Panc1 (cell line): ENCODE results near the gene FMNL3. TPM values are rescaled to one million over a fixed set of nuclear protein-coding genes. Genes with fewer than 3 reads are reported as not detected.

Source experiments
- ATAC-seq: fragments of 200-7000 bp; cut with Tn5 transposase; 2 replicates; pipeline ENCODE4 v1.9.1; 2020; ENCODE audit warnings: mild to moderate bottlenecking, moderate library complexity
- BruUV-seq: library from RNA; stranded (reverse); fragments of 400-500 nt; replicated peaks from 2 replicates; lab custom pipeline; 2021; lab: Mats Ljungman, UMichigan
- CTCF ChIA-PET: fragments of 300-600 bp; sonication (Branson Sonifier 250); formaldehyde crosslinking; loops from one replicate; lab custom pipeline; 2022; ENCODE audit warnings: antibody characterized with exemption; lab: Charles Lee
- POLR2A ChIA-PET: fragments of 300-600 bp; sonication (Branson Sonifier 250); formaldehyde crosslinking; loops from one replicate; lab custom pipeline; 2022; ENCODE audit warnings: antibody characterized with exemption; lab: Charles Lee
- DNase-seq: peaks from one replicate; pipeline ENCODE4 v3.0.0-alpha.2; 2010; ENCODE audit warnings: low read depth, low spot score
- H3K27ac ChIP-seq: 2 replicates; pipeline ENCODE4 v1.5.1; 2011; ENCODE audit warnings: mild to moderate bottlenecking, low read length, inconsistent platforms
- H3K27me3 ChIP-seq: fragments of 200-500 bp; sonication (Bioruptor generic); 2 replicates; pipeline ENCODE4 v1.6.0; 2014; ENCODE audit warnings: low read length, inconsistent platforms; ENCODE audit not compliant: control insufficient read depth, insufficient read depth
- H3K36me3 ChIP-seq: fragments of 200-500 bp; sonication (Bioruptor generic); 2 replicates; pipeline ENCODE4 v1.5.1; 2014; ENCODE audit warnings: inconsistent platforms, mild to moderate bottlenecking, low read length, moderate library complexity; ENCODE audit not compliant: control insufficient read depth, insufficient read depth
- H3K4me1 ChIP-seq: 2 replicates; pipeline ENCODE4 v1.5.1; 2011; ENCODE audit warnings: inconsistent platforms, mild to moderate bottlenecking, low read length, moderate library complexity; ENCODE audit not compliant: control insufficient read depth, insufficient read depth
- H3K4me3 ChIP-seq, 2 experiments: 2 replicates each; pipeline ENCODE4 v1.5.1; 2011 to 2012; ENCODE audit warnings: low read depth in 2 of 2, low read length in 2 of 2, mild to moderate bottlenecking in 2 of 2, inconsistent platforms in 1 of 2, moderate library complexity in 1 of 2
- H3K9me3 ChIP-seq: fragments of 200-500 bp; sonication (Bioruptor generic); 2 replicates; pipeline ENCODE4 v1.5.1; 2014; ENCODE audit warnings: low read depth, mild to moderate bottlenecking, inconsistent platforms, low read length, moderate library complexity; ENCODE audit not compliant: control insufficient read depth, insufficient read depth
- CTCF ChIP-seq: fragments of 450-650 bp; IDR thresholded peaks from 2 replicates; pipeline ENCODE4 v1.5.1; 2017; ENCODE audit warnings: mild to moderate bottlenecking
- POLR2AphosphoS5 ChIP-seq: IDR thresholded peaks from 2 replicates; pipeline ENCODE4 v1.6.1; 2012; ENCODE audit warnings: mild to moderate bottlenecking, low read depth, low read length, moderate library complexity
- REST ChIP-seq, 2 experiments: IDR thresholded peaks; 2 replicates each; pipeline ENCODE4 v1.6.1; 2011 to 2012; ENCODE audit warnings: low read depth in 2 of 2, control low read depth in 1 of 2, low read length in 1 of 2, mild to moderate bottlenecking in 1 of 2, moderate library complexity in 1 of 2; ENCODE audit not compliant: insufficient read depth in 1 of 2
- SIN3A ChIP-seq: IDR thresholded peaks from 2 replicates; pipeline ENCODE4 v1.6.1; 2012; ENCODE audit warnings: low read depth, mild to moderate bottlenecking, low read length, moderate library complexity, borderline replicate concordance; ENCODE audit not compliant: insufficient read depth
- TCF7L2 ChIP-seq: IDR thresholded peaks from 2 replicates; pipeline ENCODE4 v1.6.1; 2011; ENCODE audit warnings: mild to moderate bottlenecking, low read depth, low read length, inconsistent platforms
- in situ Hi-C: cut with HindIII; loops from 2 replicates; pipeline ENCODE4 v1.10.0; 2016; ENCODE audit warnings: low sequenced_read_pairs, low pct_unique_long_range_greater_than_20kb
- intact Hi-C: fragments of 100-400 bp; cut with micrococcal nuclease; formaldehyde crosslinking; loops from one replicate; pipeline ENCODE4 v1.10.0; 2022; ENCODE audit not compliant: unreplicated experiment
- total RNA-seq: library from RNA; stranded (reverse); gene quantifications from one replicate; pipeline ENCODE4 v1.2.1, GENCODE V29; 2021; ENCODE audit not compliant: unreplicated experiment

Gene FMNL3
- total RNA-seq, 1 experiment from 2014 or later = 25.7 TPM

GRCh38 chr12:49665384-49665783 lies 41.8 kb downstream of the FMNL3 start:
- intact Hi-C loops (no loop called here), in situ Hi-C loops (no loop called here)
- no peaks in the 10 kb centered on the region for H3K9me3 ChIP-seq
- BruUV-seq = no TSS peak
- no peak overlapping the region for H3K27ac ChIP-seq
- ATAC-seq = no peak
- no peaks in the 10 kb centered on the region for H3K36me3 ChIP-seq
- no peaks in the 10 kb centered on the region for H3K4me1 ChIP-seq
- H3K4me3 ChIP-seq = no peak overlapping the region
- ChIA-PET POLR2A (no interaction called here), CTCF (no interaction called here)
- no peak for DNase-seq
- no peak for TF ChIP-seq TCF7L2
- TF ChIP-seq POLR2AphosphoS5 = no peak
- TF ChIP-seq REST (IDR thresholded peaks at IDR 0.05; ENCODE audit: insufficient read depth in 1 of 2, low read depth in 2 of 2, low read length in 1 of 2) = no peak
- no peak for TF ChIP-seq SIN3A
- no peak for TF ChIP-seq CTCF
- no peaks in the 10 kb centered on the region for H3K27me3 ChIP-seq

- no TSS peak for BruUV-seq
- no peaks in the 10 kb centered on the region for H3K36me3 ChIP-seq
- DNase-seq (no peak), ATAC-seq (no peak)
- TF ChIP-seq POLR2AphosphoS5 (no peak), REST (IDR thresholded peaks at IDR 0.05; ENCODE audit: insufficient read depth in 1 of 2, low read depth in 2 of 2, low read length in 1 of 2) (no peak), CTCF (no peak), TCF7L2 (no peak), SIN3A (no peak)
- H3K4me1 ChIP-seq = no peaks in the 10 kb centered on the region
- intact Hi-C loops (no loop called here), in situ Hi-C loops (no loop called here)
- no peaks in the 10 kb centered on the region for H3K9me3 ChIP-seq
- H3K27me3 ChIP-seq = no peaks in the 10 kb centered on the region
- H3K27ac ChIP-seq = no peak overlapping the region
- ChIA-PET POLR2A (interaction anchor here (0.6 kb wide), 1 partner anchor 15 kb away, joined by 4 read pairs; no protein-coding TSS in a partner anchor), CTCF (no interaction called here)
- no peak overlapping the region for H3K4me3 ChIP-seq
These were observed 42.5 kb downstream of the FMNL3 start for GRCh38 chr12:49664591-49665239.
